Endothelial cell of umbilical vein (primary cell): ENCODE data around the gene ADGRD1. TPM values are rescaled to one million over a fixed set of nuclear protein-coding genes. Genes with fewer than 3 reads are reported as not detected.

ENCODE experiments used
- BruUV-seq: library from RNA; stranded (reverse); fragments of 400-500 nt; replicated peaks from 2 replicates; lab custom pipeline; 2021; lab: Mats Ljungman, UMichigan
- CTCF ChIA-PET: fragments of 300-600, 350-600 bp; sonication (Branson Sonifier 250); formaldehyde crosslinking; loops from one replicate; lab custom pipeline; 2021; ENCODE audit warnings: antibody characterized with exemption, inconsistent platforms; lab: Charles Lee
- POLR2A ChIA-PET: fragments of 300-600, 350-600 bp; sonication (Branson Sonifier 250); formaldehyde crosslinking; loops from one replicate; lab custom pipeline; 2021; ENCODE audit warnings: antibody characterized with exemption, inconsistent platforms; lab: Charles Lee
- DNase-seq: peaks from one replicate; pipeline ENCODE4 v3.0.0-alpha.2; 2011; ENCODE audit warnings: low read depth, low spot score
- FAIRE-seq: peaks from 2 replicates; lab custom pipeline; 2011; peaks lifted over from hg19 to GRCh38; lab: Jason Lieb, UNC
- H2AFZ ChIP-seq: 2 replicates; pipeline ENCODE4 v1.6.0; 2012; ENCODE audit warnings: low read depth, low read length, control low read depth, inconsistent platforms
- H3K27ac ChIP-seq: 2 replicates; pipeline ENCODE4 v1.5.1; 2011; ENCODE audit warnings: low read depth, mild to moderate bottlenecking, control low read depth, low read length, moderate library complexity; ENCODE audit not compliant: insufficient read depth
- H3K27me3 ChIP-seq, 2 experiments: 2 replicates each; pipeline versions ENCODE4 v1.6.0 to v1.6.1; 2011; ENCODE audit warnings: low read length in 2 of 2, mixed read lengths in 1 of 2; ENCODE audit not compliant: control insufficient read depth in 2 of 2, insufficient read depth in 2 of 2
- H3K36me3 ChIP-seq, 2 experiments: 2 replicates in 1 of 2; 3 replicates in 1 of 2; pipeline ENCODE4 v1.5.1; 2011; ENCODE audit warnings: low read length in 2 of 2, mild to moderate bottlenecking in 1 of 2, moderate library complexity in 1 of 2; ENCODE audit not compliant: control insufficient read depth in 2 of 2, insufficient read depth in 2 of 2; ENCODE audit errors: extremely low read depth in 1 of 2
- H3K4me1 ChIP-seq: 3 replicates; pipeline ENCODE4 v1.5.1; 2011; ENCODE audit warnings: mild to moderate bottlenecking, low read length; ENCODE audit not compliant: control insufficient read depth, insufficient read depth; ENCODE audit errors: extremely low read depth
- H3K4me2 ChIP-seq: 2 replicates; pipeline ENCODE4 v1.6.1; 2011; ENCODE audit warnings: low read length, control low read depth, mixed read lengths; ENCODE audit not compliant: insufficient read depth
- H3K4me3 ChIP-seq, 3 experiments: fragments of 200-600 bp in 1 of 3; sonication (generic), shearing (Covaris generic) in 1 of 3; replicated peaks in 1 of 3; 2 replicates each; pipeline ENCODE4 v1.5.1; 2011 to 2016; ENCODE audit warnings: control low read depth in 3 of 3, low read length in 3 of 3, mild to moderate bottlenecking in 2 of 3, inconsistent platforms in 1 of 3, low read depth in 1 of 3, moderate library complexity in 1 of 3; ENCODE audit not compliant: insufficient read depth in 1 of 3
- H3K79me2 ChIP-seq: 2 replicates; pipeline ENCODE4 v1.6.0; 2012; ENCODE audit warnings: low read length, inconsistent platforms; ENCODE audit not compliant: control insufficient read depth, insufficient read depth
- H3K9ac ChIP-seq: replicated peaks from 2 replicates; pipeline ENCODE3; 2011; ENCODE audit warnings: low read length, control low read depth; ENCODE audit not compliant: insufficient read depth; ENCODE audit errors: extremely low read depth
- H3K9me1 ChIP-seq: replicated peaks from 3 replicates; pipeline ENCODE4 v1.6.0; 2011; ENCODE audit warnings: mild to moderate bottlenecking, low read length; ENCODE audit not compliant: control insufficient read depth, insufficient read depth; ENCODE audit errors: extremely low read depth
- H3K9me3 ChIP-seq: replicated peaks from 2 replicates; pipeline ENCODE4 v1.5.1; 2012; ENCODE audit warnings: low read length, inconsistent platforms; ENCODE audit not compliant: control insufficient read depth, insufficient read depth
- H4K20me1 ChIP-seq: replicated peaks from 2 replicates; pipeline ENCODE3; 2011; ENCODE audit warnings: mild to moderate bottlenecking, low read length; ENCODE audit not compliant: control insufficient read depth, insufficient read depth; ENCODE audit errors: extremely low read depth
- EZH2 ChIP-seq: IDR thresholded peaks from 2 replicates; pipeline ENCODE4 v1.6.1; 2012; ENCODE audit warnings: borderline replicate concordance, low read depth, mild to moderate bottlenecking, moderate library complexity, low read length, inconsistent platforms; ENCODE audit not compliant: severe bottlenecking
- FOS ChIP-seq: IDR thresholded peaks from 2 replicates; pipeline ENCODE4 v1.6.1; 2011; ENCODE audit warnings: mild to moderate bottlenecking, low read length, moderate library complexity, borderline replicate concordance; ENCODE audit not compliant: insufficient read depth
- GATA2 ChIP-seq: IDR thresholded peaks from 2 replicates; pipeline ENCODE4 v1.7.0; 2011; ENCODE audit warnings: low read depth, mild to moderate bottlenecking, moderate library complexity, mixed read lengths, low read length; ENCODE audit not compliant: insufficient read length, insufficient read depth
- JUN ChIP-seq: IDR thresholded peaks from 2 replicates; pipeline ENCODE4 v1.6.1; 2011; ENCODE audit warnings: borderline replicate concordance, low read depth; ENCODE audit not compliant: insufficient read length, insufficient read depth
- MYC ChIP-seq: IDR thresholded peaks from one replicate; pipeline ENCODE4 v1.6.1; 2011; ENCODE audit warnings: mild to moderate bottlenecking, low read depth, low read length
- POLR2A ChIP-seq: IDR thresholded peaks from 2 replicates; pipeline ENCODE4 v1.6.1; 2012; ENCODE audit warnings: low read depth, mild to moderate bottlenecking, control low read depth, low read length
- POLR2AphosphoS5 ChIP-seq: IDR thresholded peaks from 2 replicates; pipeline ENCODE4 v1.6.1; 2012; ENCODE audit warnings: low read depth, mild to moderate bottlenecking, control low read depth, low read length, moderate library complexity; ENCODE audit not compliant: insufficient read depth
- dilution Hi-C: fragments of 300-500 bp; cut with MboI; formaldehyde crosslinking; loops from one replicate; pipeline ENCODE4 v1.15.0; 2019; ENCODE audit warnings: low sequenced_read_pairs; ENCODE audit not compliant: extremely low pct_ligation_motif_present
- intact Hi-C: fragments of 100-400 bp; cut with micrococcal nuclease; formaldehyde crosslinking; loops from one replicate; pipeline ENCODE4 v1.10.0; 2022
- polyA plus RNA-seq, 4 experiments: library from polyadenylated mRNA; depleted of rRNA in 3 of 4; stranded (reverse) in 3 of 4; unstranded in 1 of 4; fragments of >200 nt; gene quantifications; 2 replicates each; pipeline versions ENCODE4 v1.2.1 to v1.2.3, GENCODE V29; 2011 to 2012; ENCODE audit warnings: missing spikeins in 1 of 4
- total RNA-seq: library from RNA; stranded (reverse); gene quantifications from 2 replicates; pipeline ENCODE4 v1.2.3, GENCODE V29; 2021
- TF ChIP-seq, protein P1 (sequence below): IDR thresholded peaks from 2 replicates; pipeline ENCODE4 v1.6.1; 2011; ENCODE audit not compliant: insufficient read depth, insufficient read length
- TF ChIP-seq, protein P2 (sequence below), 2 donors: IDR thresholded peaks; 1 replicate in 1 of 2; 2 replicates in 1 of 2; pipeline ENCODE4 v1.5.1; 2011; ENCODE audit warnings: low read length in 2 of 2, mild to moderate bottlenecking in 2 of 2, moderate library complexity in 2 of 2, control low read depth in 1 of 2, inconsistent platforms in 1 of 2, low read depth in 1 of 2; ENCODE audit not compliant: insufficient read depth in 1 of 2; ENCODE audit errors: extremely low read depth in 1 of 2

ADGRD1 gene
- total and polyA plus RNA-seq, 2 donors (not counting 3 experiments of a cell fraction or from before 2014, with no cell fraction given), result 0.07 TPM; not detected in 1

DNA sequence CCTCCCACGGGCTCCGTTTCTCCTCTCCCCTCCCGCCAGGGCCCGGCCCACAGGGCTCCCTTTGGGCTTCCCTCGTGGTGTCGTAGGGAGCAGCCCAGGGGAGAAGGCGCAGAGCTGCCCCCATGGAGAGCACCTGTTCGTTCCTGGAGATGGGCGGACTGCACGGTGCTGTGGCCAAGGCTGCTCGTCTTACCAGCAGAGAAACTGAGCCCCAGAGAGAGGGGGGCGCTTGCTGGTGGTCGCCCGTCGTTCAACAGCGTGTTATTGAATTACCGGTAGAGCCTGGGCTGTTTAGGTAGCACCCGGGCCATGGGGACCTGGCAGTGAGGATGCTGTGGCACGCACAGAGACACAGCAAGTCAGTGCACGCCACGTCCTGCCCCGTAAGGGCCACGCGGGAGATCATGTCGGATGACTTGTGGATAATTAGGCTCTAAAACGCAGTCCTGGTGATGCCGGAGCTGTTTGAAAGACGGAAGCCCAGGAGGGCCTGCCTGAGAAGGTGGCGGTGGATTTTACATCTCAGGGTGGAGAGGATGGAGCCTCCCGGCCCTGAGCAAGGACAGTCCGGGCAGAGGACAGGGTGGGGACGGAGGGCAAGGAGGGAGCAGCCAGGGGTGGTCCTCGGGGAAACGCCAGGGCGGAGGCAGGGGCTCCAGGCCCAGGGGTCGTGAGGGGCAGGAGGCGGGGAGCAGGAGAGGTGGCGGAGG is 134.4 kb downstream of the ADGRD1 start:
- CTCF ChIA-PET, result no interaction called here
- POLR2A ChIA-PET, result no interaction called here
- Histone ChIP-seq H3K4me1 (no peaks in the 10 kb centered on the region), H3K36me3 (no peaks in the 10 kb centered on the region), H4K20me1 (no peaks in the 10 kb centered on the region), H3K27me3 (no peaks in the 10 kb centered on the region), H3K4me2 (no peak overlapping the region), H3K9me1 (no peaks in the 10 kb centered on the region), H3K9ac (no peak overlapping the region), H3K9me3 (no peaks in the 10 kb centered on the region), H3K4me3 (no peak overlapping the region), H2AFZ (no peak overlapping the region), H3K79me2 (no peaks in the 10 kb centered on the region), H3K27ac (no peak overlapping the region)
- dilution Hi-C loops, result no loop called here
- no peak for FAIRE-seq
- no peak for DNase-seq
- no TSS peak for BruUV-seq
- TF ChIP-seq EZH2, result no peak
- no peak for TF ChIP-seq GATA2
- TF ChIP-seq POLR2A, result no peak
- TF ChIP-seq MYC, result no peak
- TF ChIP-seq, protein P1, sequence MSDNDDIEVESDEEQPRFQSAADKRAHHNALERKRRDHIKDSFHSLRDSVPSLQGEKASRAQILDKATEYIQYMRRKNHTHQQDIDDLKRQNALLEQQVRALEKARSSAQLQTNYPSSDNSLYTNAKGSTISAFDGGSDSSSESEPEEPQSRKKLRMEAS, result no peak
- TF ChIP-seq, protein P2, sequence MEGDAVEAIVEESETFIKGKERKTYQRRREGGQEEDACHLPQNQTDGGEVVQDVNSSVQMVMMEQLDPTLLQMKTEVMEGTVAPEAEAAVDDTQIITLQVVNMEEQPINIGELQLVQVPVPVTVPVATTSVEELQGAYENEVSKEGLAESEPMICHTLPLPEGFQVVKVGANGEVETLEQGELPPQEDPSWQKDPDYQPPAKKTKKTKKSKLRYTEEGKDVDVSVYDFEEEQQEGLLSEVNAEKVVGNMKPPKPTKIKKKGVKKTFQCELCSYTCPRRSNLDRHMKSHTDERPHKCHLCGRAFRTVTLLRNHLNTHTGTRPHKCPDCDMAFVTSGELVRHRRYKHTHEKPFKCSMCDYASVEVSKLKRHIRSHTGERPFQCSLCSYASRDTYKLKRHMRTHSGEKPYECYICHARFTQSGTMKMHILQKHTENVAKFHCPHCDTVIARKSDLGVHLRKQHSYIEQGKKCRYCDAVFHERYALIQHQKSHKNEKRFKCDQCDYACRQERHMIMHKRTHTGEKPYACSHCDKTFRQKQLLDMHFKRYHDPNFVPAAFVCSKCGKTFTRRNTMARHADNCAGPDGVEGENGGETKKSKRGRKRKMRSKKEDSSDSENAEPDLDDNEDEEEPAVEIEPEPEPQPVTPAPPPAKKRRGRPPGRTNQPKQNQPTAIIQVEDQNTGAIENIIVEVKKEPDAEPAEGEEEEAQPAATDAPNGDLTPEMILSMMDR (IDR thresholded peaks at IDR 0.05; ENCODE audit: extremely low read depth in 1 of 2, insufficient read depth in 1 of 2, low read depth in 1 of 2, low read length in 2 of 2), result no peak
- TF ChIP-seq JUN, result no peak
- no peak for TF ChIP-seq FOS
- TF ChIP-seq POLR2AphosphoS5, result no peak
- intact Hi-C loops, result no loop called here
